Stomach (tissue), 9 donors: ENCODE measurements around the gene FOXN3. TPM values are rescaled to one million over a fixed set of nuclear protein-coding genes. Genes with fewer than 3 reads are reported as not detected.

Experiments used
- DNase-seq, 2 donors: peaks; one replicate each; pipeline versions ENCODE4 v3.0.0 to v3.0.0-alpha.2; 2013 to 2019
- H3K27ac ChIP-seq, 5 donors: fragments of 200-600 bp in 4 of 5; sonication (generic) in 4 of 5; one replicate each; pipeline ENCODE4 v1.5.1; 2013 to 2019; ENCODE audit warnings: mild to moderate bottlenecking in 1 of 5, moderate library complexity in 1 of 5
- H3K27me3 ChIP-seq, 3 donors: fragments of 200-600 bp; sonication (generic); one replicate each; pipeline ENCODE4 v1.5.1; 2017 to 2019; ENCODE audit warnings: mixed run types in 1 of 3
- H3K36me3 ChIP-seq, 4 donors: fragments of 200-600 bp; sonication (generic); 1 replicate in 3 of 4; 2 replicates in 1 of 4; pipeline ENCODE4 v1.5.1; 2016 to 2019
- H3K4me1 ChIP-seq, 4 donors: fragments of 200-600 bp; sonication (generic); one replicate each; pipeline ENCODE4 v1.5.1; 2016 to 2019
- H3K4me3 ChIP-seq, 4 donors: fragments of 200-600 bp; sonication (generic) in 3 of 4; one replicate each; pipeline ENCODE4 v1.5.1; 2016 to 2019; ENCODE audit warnings: mild to moderate bottlenecking in 1 of 4
- H3K9me3 ChIP-seq, 4 donors: fragments of 200-600 bp; sonication (generic); one replicate each; pipeline ENCODE4 v1.5.1; 2016 to 2019
- EP300 ChIP-seq: sonication (generic); formaldehyde crosslinking; IDR thresholded peaks from one replicate; pipeline ENCODE4 v1.6.1; 2017; ENCODE audit warnings: antibody characterized with exemption
- POLR2A ChIP-seq, 4 donors: fragments of 450-650 bp; IDR thresholded peaks; one replicate each; pipeline ENCODE4 v1.6.1; 2016; ENCODE audit warnings: antibody characterized with exemption in 4 of 4, control low read depth in 2 of 4, mild to moderate bottlenecking in 1 of 4, moderate library complexity in 1 of 4
- POLR2AphosphoS5 ChIP-seq, 3 donors: sonication (generic); formaldehyde crosslinking; IDR thresholded peaks; one replicate each; pipeline ENCODE4 v1.6.1; 2016; ENCODE audit warnings: antibody characterized with exemption in 3 of 3
- WGBS, 5 donors: extraction: QIAGEN DNeasy Blood & Tissue Kit in 3 of 5; methylation state at CpG; one replicate each; pipeline versions ENCODE4 v1.1.5 to v1.1.7; 2013 to 2018; 5-methylcytosine and 5-hydroxymethylcytosine counted together
- intact Hi-C: fragments of 100-400 bp; cut with DNase I; formaldehyde crosslinking; loops from one replicate; pipeline ENCODE4 v1.15.1; 2023; ENCODE audit warnings: low total_unique reads
- polyA plus RNA-seq, 3 donors: library from polyadenylated mRNA; stranded (reverse); fragments of 200-250 nt; gene quantifications; one replicate each; pipeline ENCODE4 v1.2.3, GENCODE V29; 2013
- total RNA-seq, 5 donors: library from RNA; depleted of rRNA; stranded (reverse); fragments of >200 nt; gene quantifications; one replicate each; pipeline versions ENCODE4 v1.1.0 to v1.2.3, GENCODE V29; 2014 to 2016
- TF ChIP-seq, protein P1 (sequence below), 7 experiments: fragments of 450-650 bp in 4 of 7; fragments of 200-600 bp in 3 of 7; sonication (generic) in 3 of 7; IDR thresholded peaks; one replicate each; pipeline ENCODE4 v1.5.1; 2016 to 2019; ENCODE audit warnings: antibody characterized with exemption in 7 of 7, control low read depth in 2 of 7, mild to moderate bottlenecking in 1 of 7
- donor health status: healthy with polysubstance abuse.
- donor health status: Bipolar disorder and iron deficiency.
- donor health status: healthy.

Gene FOXN3
- total and polyA plus RNA-seq, 8 donors: 12.5 to 126 (median 56.6) TPM

DNA sequence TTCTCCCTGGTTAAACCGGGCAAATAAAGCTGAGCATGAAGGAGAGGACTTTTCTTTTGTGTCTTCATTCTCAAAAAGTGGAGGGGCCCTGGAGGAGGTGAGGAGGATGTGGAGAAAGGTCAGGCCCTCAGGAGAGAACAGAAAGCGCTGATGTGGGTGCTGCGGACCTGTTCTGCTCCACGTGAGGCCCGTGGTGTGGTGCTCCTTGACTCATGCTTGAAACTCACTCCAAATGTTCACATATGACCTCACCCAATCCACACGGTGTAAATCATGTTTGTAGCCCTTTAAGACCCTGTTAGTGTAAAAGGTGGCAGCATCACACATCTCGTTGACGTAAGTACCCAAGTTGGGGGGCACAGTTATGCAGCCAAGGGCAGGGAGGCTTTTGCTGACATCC is 126.2 kb downstream of the FOXN3 start:
- WGBS, 5 donors: 81 to 89% (median 87%) methylated on average over 8 of the region's 8 CpGs
- no peak for DNase-seq
- Histone ChIP-seq H3K4me3 (no peak overlapping the region), H3K4me1 (peaks cover 5 to 34% (median 15%) of the 10 kb centered on the region in 4 donors), H3K27me3 (no peaks in the 10 kb centered on the region), H3K9me3 (no peaks in the 10 kb centered on the region), H3K27ac (no peak overlapping the region), H3K36me3 (peaks cover 0 to 15% (median 13%) of the 10 kb centered on the region in 4 donors)
- TF ChIP-seq POLR2AphosphoS5 (IDR thresholded peaks at IDR 0.05) (no peak), EP300 (no peak), POLR2A (IDR thresholded peaks at IDR 0.05) (no peak)
- TF ChIP-seq, protein P1, sequence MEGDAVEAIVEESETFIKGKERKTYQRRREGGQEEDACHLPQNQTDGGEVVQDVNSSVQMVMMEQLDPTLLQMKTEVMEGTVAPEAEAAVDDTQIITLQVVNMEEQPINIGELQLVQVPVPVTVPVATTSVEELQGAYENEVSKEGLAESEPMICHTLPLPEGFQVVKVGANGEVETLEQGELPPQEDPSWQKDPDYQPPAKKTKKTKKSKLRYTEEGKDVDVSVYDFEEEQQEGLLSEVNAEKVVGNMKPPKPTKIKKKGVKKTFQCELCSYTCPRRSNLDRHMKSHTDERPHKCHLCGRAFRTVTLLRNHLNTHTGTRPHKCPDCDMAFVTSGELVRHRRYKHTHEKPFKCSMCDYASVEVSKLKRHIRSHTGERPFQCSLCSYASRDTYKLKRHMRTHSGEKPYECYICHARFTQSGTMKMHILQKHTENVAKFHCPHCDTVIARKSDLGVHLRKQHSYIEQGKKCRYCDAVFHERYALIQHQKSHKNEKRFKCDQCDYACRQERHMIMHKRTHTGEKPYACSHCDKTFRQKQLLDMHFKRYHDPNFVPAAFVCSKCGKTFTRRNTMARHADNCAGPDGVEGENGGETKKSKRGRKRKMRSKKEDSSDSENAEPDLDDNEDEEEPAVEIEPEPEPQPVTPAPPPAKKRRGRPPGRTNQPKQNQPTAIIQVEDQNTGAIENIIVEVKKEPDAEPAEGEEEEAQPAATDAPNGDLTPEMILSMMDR (IDR thresholded peaks at IDR 0.05): no peak
- intact Hi-C loops: no loop called here

DNA sequence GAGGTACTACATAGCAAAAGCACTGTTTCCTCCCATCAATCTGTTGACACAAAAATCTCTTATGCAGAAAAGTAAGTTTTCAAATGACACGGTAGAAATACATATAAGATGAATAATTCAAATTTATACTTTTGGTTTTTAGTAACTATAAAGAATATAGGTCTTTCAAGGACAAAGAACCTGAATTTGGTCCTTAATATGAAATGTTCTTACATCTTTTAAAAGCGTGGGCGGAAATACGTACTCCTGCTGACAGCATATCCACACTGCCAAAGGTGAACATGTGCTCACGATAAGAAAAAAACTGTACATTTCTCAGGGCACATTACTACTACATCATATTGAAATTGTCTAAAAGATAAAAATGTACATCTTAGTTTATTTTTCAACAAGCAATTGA is 127.6 kb downstream of the FOXN3 start:
- Histone ChIP-seq H3K4me1 (peaks cover 5 to 29% (median 17%) of the 10 kb centered on the region in 4 donors), H3K27me3 (no peaks in the 10 kb centered on the region), H3K4me3 (no peak overlapping the region), H3K36me3 (peaks cover 0 to 17% (median 14%) of the 10 kb centered on the region in 4 donors), H3K27ac (no peak overlapping the region), H3K9me3 (no peaks in the 10 kb centered on the region)
- 73 to 77% (median 75%) methylated on average over 5 of the region's 5 CpGs for WGBS, 5 donors
- DNase-seq: no peak
- intact Hi-C loops: no loop called here
- TF ChIP-seq EP300 (no peak), POLR2A (IDR thresholded peaks at IDR 0.05) (no peak), POLR2AphosphoS5 (IDR thresholded peaks at IDR 0.05) (no peak)
- TF ChIP-seq, protein P1 (IDR thresholded peaks at IDR 0.05): no peak

DNA sequence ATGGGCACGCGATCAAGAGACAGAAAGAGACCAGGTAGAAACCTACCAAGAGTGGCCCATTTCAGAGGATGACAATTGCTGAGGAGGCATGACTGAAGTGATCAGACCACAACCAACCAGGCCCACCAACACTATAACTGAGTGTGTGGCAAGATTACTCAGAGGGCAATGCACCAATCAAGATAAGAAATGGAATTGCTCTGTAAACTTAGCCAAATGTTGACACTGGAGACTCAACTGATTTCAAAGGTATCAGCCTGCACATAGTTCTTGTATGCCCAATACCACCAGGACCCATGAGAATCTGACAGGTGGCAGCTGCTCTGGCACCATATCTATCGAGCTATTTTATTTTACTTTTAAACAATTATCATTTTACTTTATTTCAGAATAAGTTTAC is 128.9 kb downstream of the FOXN3 start:
- Histone ChIP-seq H3K4me3 (no peak overlapping the region), H3K27me3 (no peaks in the 10 kb centered on the region), H3K4me1 (peaks cover 0 to 17% (median 7%) of the 10 kb centered on the region in 4 donors), H3K9me3 (no peaks in the 10 kb centered on the region), H3K36me3 (peaks cover 0 to 18% (median 14%) of the 10 kb centered on the region in 4 donors), H3K27ac (no peak overlapping the region)
- WGBS, 5 donors: 72 to 87% (median 76%) methylated on average over 3 of the region's 3 CpGs
- no peak for DNase-seq
- intact Hi-C loops: no loop called here
- TF ChIP-seq POLR2A (IDR thresholded peaks at IDR 0.05) (no peak), POLR2AphosphoS5 (IDR thresholded peaks at IDR 0.05) (no peak), EP300 (no peak)
- TF ChIP-seq, protein P1 (IDR thresholded peaks at IDR 0.05): no peak

DNA sequence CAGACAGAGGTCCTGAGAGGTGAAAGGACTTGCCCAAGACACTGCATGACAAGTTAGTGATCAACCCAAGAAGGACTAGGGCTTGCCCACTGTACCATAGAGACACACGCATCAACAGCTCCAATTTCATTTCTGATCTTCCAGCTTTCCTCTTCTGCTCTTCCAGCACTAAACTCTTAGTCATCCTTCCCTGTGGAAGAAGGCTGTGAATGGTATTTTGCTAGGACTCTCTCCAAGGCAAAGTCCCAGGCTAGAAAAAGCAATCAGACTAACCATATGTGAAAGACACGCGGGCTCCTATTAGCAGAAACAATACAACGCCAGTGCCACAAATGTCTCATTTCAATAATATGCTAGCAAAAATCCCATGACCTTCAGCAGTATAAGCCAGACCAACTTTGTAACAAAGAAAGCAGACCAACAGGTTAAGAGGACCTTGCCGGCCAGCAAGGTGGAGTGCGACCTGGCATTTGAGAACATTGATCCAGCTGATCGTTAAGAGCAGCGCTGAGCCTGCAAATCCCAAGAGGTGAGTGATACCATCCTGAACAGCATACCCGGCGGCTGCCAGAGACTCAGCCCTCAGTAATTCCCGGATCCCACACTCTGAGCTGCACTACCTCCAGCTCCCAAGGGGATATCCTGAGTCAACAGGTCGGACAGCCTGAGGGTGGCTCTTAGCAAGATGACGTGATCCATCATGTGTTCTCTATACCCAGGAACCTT is 132.5 kb downstream of the FOXN3 start:
- H3K9me3 ChIP-seq: no peaks in the 10 kb centered on the region
- H3K27me3 ChIP-seq: no peaks in the 10 kb centered on the region
- intact Hi-C loops: no loop called here
- no peak for TF ChIP-seq EP300
- no peak for TF ChIP-seq POLR2A (IDR thresholded peaks at IDR 0.05)
- TF ChIP-seq, protein P1 (IDR thresholded peaks at IDR 0.05): no peak
- TF ChIP-seq POLR2AphosphoS5 (IDR thresholded peaks at IDR 0.05): no peak
- H3K36me3 ChIP-seq: peaks cover 0 to 27% (median 13%) of the 10 kb centered on the region in 4 donors
- H3K4me3 ChIP-seq: no peak overlapping the region
- peak in 1 of 2 donors; percentile 40 for DNase-seq
- H3K4me1 ChIP-seq: peaks cover 0 to 12% (median 5%) of the 10 kb centered on the region in 4 donors
- WGBS, 5 donors: 73 to 89% (median 78%) methylated on average over 13 of the region's 13 CpGs
- no peak overlapping the region for H3K27ac ChIP-seq
